ENCODE measurements around the gene FRY. TPM values are rescaled to one million over a fixed set of nuclear protein-coding genes. Genes with fewer than 3 reads are reported as not detected.

The FRY gene
- total and polyA plus RNA-seq, 9 of the 15 experiments (the other 6 are each of a cell fraction or from before 2014, with no cell fraction given), result 0.03 to 0.31 (median 0.11) TPM; not detected in 3

GRCh38 chr13:32016119-32016518, 15.5 kb upstream of the FRY start (continued):
- TF ChIP-seq IRF9 (tag; IDR thresholded peaks at IDR 0.05) (no peak), ZNF699 (CRISPR knock-in tag; IDR thresholded peaks at IDR 0.05; ENCODE audit: insufficient replicate concordance) (no peak), CSDE1 (IDR thresholded peaks at IDR 0.05) (no peak), CREM (IDR thresholded peaks at IDR 0.05; ENCODE audit: low read depth) (no peak), SNAPC5 (CRISPR knock-in tag; IDR thresholded peaks at IDR 0.05) (no peak), RBM22 (IDR thresholded peaks at IDR 0.05; ENCODE audit: low read depth, low read length, poor library complexity, severe bottlenecking) (no peak), HOMEZ (CRISPR knock-in tag; IDR thresholded peaks at IDR 0.05) (no peak), NCOA2 (IDR thresholded peaks at IDR 0.05; ENCODE audit: partially characterized antibody in 2 of 2) (no peak), HEY1 (CRISPR knock-in tag; IDR thresholded peaks at IDR 0.05; ENCODE audit: borderline replicate concordance) (no peak), ZNF511 (CRISPR knock-in tag; IDR thresholded peaks at IDR 0.05) (no peak), ZFPM2 (CRISPR knock-in tag; IDR thresholded peaks at IDR 0.05) (no peak), ZNF589 (CRISPR knock-in tag; IDR thresholded peaks at IDR 0.05; ENCODE audit: low read depth) (no peak)

Measured in K562 (cell line).